Measurements from ENCODE around the gene PAK6. TPM values are rescaled to one million over a fixed set of nuclear protein-coding genes. Genes with fewer than 3 reads are reported as not detected.

Gene PAK6
- total RNA-seq, 5 donors from 2014 or later (not counting 1 experiment from before 2014, with no cell fraction given), result 0.28 to 2.1 (median 1.4) TPM; not detected in 2

DNA sequence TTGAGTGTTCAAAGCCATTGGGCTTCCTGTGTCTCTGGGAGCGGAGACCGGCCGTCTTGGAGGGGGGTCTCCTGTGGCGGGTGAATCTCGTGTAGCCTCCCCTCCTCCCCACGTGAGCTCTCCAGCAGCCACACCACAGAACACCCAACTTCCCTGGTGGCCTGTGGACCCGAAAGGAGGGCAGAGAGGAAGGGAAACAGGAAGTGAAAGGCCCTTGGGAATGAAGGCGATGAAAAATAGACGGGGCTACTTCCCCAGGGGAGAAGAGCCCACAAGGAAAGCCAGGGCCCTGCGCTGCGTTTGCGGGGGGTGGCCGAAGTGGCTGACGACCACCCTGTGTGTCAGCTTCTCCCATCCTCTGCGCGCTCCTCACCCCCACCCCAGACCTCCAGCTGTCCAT, 38.6 kb downstream of the PAK6 start:
- H3K27me3 Mint-ChIP-seq, result peaks cover 7 to 40% of the 10 kb centered on the region in 2 donors
- H3K27ac Mint-ChIP-seq, result no peak overlapping the region
- POLR2A ChIA-PET, result no interaction called here
- H3K9me3 ChIP-seq, result no peaks in the 10 kb centered on the region
- H3K4me1 Mint-ChIP-seq, result peaks cover 4 to 6% (median 5%) of the 10 kb centered on the region in 3 donors
- DNase-seq (no peak), ATAC-seq (replicated peaks in 1 of 4) (no peak)
- no peaks in the 10 kb centered on the region for H3K9me3 Mint-ChIP-seq
- CTCF ChIA-PET, result interaction anchor here (1.0 to 3.6 kb wide), 3 partner anchors 60 to 116 kb away, joined by 4 to 18 read pairs (median 5); partner anchors contain the start of gene BUB1B (in 1 of the 2)
- peaks cover 0 to 27% of the 10 kb centered on the region in 2 experiments for H3K4me1 ChIP-seq (ENCODE audit: control insufficient read depth in 1 of 2, extremely low read depth in 1 of 2, insufficient read depth in 2 of 2, low read length in 2 of 2)
- no peak overlapping the region for H3K27ac ChIP-seq (ENCODE audit: low read length)
- H3K27me3 ChIP-seq (replicated peaks in 1 of 2; ENCODE audit: control insufficient read depth in 2 of 2, extremely low read depth in 1 of 2, insufficient read depth in 2 of 2, low read length in 1 of 2), result peaks cover 0 to 56% of the 10 kb centered on the region in 2 experiments
- 35% methylated on average over 6 of the region's 16 CpGs for WGBS (ENCODE audit: insufficient coverage)
- H3K36me3 ChIP-seq (ENCODE audit: control insufficient read depth in 2 of 2, extremely low read depth in 1 of 2, insufficient read depth in 1 of 2, low read length in 1 of 2), result no peaks in the 10 kb centered on the region
- H3K4me3 Mint-ChIP-seq, result no peak overlapping the region
- no peaks in the 10 kb centered on the region for H3K36me3 Mint-ChIP-seq
- H3K4me3 ChIP-seq (ENCODE audit: control insufficient read depth in 1 of 2, extremely low read depth in 1 of 2, low read length in 1 of 2), result no peak overlapping the region

DNA sequence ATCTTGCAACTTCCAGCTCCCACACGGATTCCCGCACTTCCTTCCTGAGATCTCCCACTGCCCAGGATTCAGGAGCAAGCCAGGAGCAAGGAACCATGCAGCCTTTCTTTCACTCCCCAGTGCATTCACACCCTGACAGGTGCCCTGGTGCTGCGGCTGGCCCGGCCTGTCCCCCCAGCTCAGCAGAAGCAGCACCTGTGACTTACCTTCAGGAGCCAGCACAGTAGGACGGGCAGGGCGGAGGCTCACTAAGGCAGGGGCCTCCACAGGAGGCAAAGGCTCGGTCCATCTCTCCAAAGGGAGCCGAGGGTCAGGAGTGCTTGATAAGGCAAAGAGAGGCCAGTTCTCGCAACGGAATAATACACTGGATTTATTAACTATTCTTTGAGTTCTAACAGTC, 39.2 kb downstream of the PAK6 start:
- ATAC-seq (replicated peaks in 1 of 4) (no peak), DNase-seq (no peak)
- Histone ChIP-seq H3K4me1 (ENCODE audit: control insufficient read depth in 1 of 2, extremely low read depth in 1 of 2, insufficient read depth in 2 of 2, low read length in 2 of 2) (peaks cover 0 to 33% of the 10 kb centered on the region in 2 experiments), H3K27me3 (replicated peaks in 1 of 2; ENCODE audit: control insufficient read depth in 2 of 2, extremely low read depth in 1 of 2, insufficient read depth in 2 of 2, low read length in 1 of 2) (peaks cover 0 to 59% of the 10 kb centered on the region in 2 experiments), H3K27ac (ENCODE audit: low read length) (no peak overlapping the region), H3K4me3 (ENCODE audit: control insufficient read depth in 1 of 2, extremely low read depth in 1 of 2, low read length in 1 of 2) (no peak overlapping the region), H3K36me3 (ENCODE audit: control insufficient read depth in 2 of 2, extremely low read depth in 1 of 2, insufficient read depth in 1 of 2, low read length in 1 of 2) (no peaks in the 10 kb centered on the region), H3K9me3 (no peaks in the 10 kb centered on the region)
- Mint-ChIP-seq H3K4me1 (peaks cover 4 to 6% (median 5%) of the 10 kb centered on the region in 3 donors), H3K9me3 (no peaks in the 10 kb centered on the region), H3K27me3 (peaks cover 7 to 40% of the 10 kb centered on the region in 2 donors), H3K4me3 (no peak overlapping the region), H3K27ac (no peak overlapping the region), H3K36me3 (no peaks in the 10 kb centered on the region)
- WGBS (ENCODE audit: insufficient coverage), result 95% methylated on average over 8 of the region's 10 CpGs
- ChIA-PET POLR2A (no interaction called here), CTCF (interaction anchor here in 1 of 2 donors (1.6 to 3.6 kb wide), 2 partner anchors 60 kb away, joined by 5 to 18 read pairs; no protein-coding TSS in a partner anchor)

DNA sequence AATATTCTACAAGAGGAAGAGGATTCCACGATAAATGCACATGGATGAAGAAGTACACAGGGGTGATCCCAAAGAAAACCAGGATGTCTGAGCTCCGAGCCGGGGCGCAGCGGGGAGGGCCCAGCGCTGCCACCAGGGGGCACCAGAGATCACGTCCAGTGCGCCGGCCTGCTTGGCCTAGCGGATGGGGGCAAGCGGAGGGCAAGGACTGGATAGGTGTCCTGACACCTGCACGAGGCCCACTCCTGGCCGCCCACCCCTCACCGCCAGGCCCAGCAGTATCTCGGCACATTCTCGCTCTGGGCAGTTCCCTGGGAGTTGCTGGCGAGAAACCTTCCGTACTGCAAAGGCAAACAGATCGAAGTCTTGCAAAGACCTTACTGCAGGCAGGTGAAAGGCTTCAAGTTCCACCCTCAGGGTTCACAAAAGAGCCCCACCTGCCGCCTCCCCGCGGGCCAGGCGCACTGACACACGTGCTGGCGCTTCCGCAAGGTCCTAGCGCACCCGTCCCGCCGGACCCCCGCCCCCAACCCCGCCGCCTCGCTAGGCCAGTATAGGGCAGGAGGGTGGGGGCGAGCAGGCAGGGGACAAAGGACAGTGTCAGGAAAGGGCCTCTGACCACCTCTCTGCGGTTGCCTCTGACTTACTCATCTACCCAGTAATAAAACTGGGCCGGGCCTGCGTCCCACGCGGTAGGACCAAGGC, 40.7 kb downstream of the PAK6 start:
- peaks cover 4 to 8% (median 5%) of the 10 kb centered on the region in 3 donors for H3K4me1 Mint-ChIP-seq
- no peak overlapping the region for H3K27ac Mint-ChIP-seq
- H3K9me3 ChIP-seq, result no peaks in the 10 kb centered on the region
- H3K4me3 Mint-ChIP-seq, result no peak overlapping the region
- peak in 2 of 4 experiments; percentile 38 to 45 for ATAC-seq (replicated peaks in 1 of 4)
- no peaks in the 10 kb centered on the region for H3K36me3 ChIP-seq (ENCODE audit: control insufficient read depth in 2 of 2, extremely low read depth in 1 of 2, insufficient read depth in 1 of 2, low read length in 1 of 2)
- H3K36me3 Mint-ChIP-seq, result no peaks in the 10 kb centered on the region
- peak in 33 of 35 experiments; percentile 15 to 81 (median 51) for DNase-seq
- H3K9me3 Mint-ChIP-seq, result no peaks in the 10 kb centered on the region
- ChIA-PET CTCF (interaction anchor here (0.6 to 3.6 kb wide), 22 partner anchors 10 to 391 kb away, joined by 3 to 37 read pairs (median 4); partner anchors contain the start of genes PLCB2 (in 2 of the 2) and CCDC9B (in 1 of the 2)), POLR2A (interaction anchor here in 1 of 2 donors (0.6 kb wide), 1 partner anchor 70 kb away, joined by 3 read pairs; no protein-coding TSS in a partner anchor)
- H3K4me3 ChIP-seq (ENCODE audit: control insufficient read depth in 1 of 2, extremely low read depth in 1 of 2, low read length in 1 of 2), result no peak overlapping the region
- H3K27me3 Mint-ChIP-seq, result peaks cover 7 to 40% of the 10 kb centered on the region in 2 donors
- H3K27ac ChIP-seq (ENCODE audit: low read length), result no peak overlapping the region
- 49% methylated on average over 34 of the region's 40 CpGs for WGBS (ENCODE audit: insufficient coverage)
- H3K27me3 ChIP-seq (replicated peaks in 1 of 2; ENCODE audit: control insufficient read depth in 2 of 2, extremely low read depth in 1 of 2, insufficient read depth in 2 of 2, low read length in 1 of 2), result peaks cover 0 to 63% of the 10 kb centered on the region in 2 experiments
- peaks cover 0 to 38% of the 10 kb centered on the region in 2 experiments for H3K4me1 ChIP-seq (ENCODE audit: control insufficient read depth in 1 of 2, extremely low read depth in 1 of 2, insufficient read depth in 2 of 2, low read length in 2 of 2)

DNA sequence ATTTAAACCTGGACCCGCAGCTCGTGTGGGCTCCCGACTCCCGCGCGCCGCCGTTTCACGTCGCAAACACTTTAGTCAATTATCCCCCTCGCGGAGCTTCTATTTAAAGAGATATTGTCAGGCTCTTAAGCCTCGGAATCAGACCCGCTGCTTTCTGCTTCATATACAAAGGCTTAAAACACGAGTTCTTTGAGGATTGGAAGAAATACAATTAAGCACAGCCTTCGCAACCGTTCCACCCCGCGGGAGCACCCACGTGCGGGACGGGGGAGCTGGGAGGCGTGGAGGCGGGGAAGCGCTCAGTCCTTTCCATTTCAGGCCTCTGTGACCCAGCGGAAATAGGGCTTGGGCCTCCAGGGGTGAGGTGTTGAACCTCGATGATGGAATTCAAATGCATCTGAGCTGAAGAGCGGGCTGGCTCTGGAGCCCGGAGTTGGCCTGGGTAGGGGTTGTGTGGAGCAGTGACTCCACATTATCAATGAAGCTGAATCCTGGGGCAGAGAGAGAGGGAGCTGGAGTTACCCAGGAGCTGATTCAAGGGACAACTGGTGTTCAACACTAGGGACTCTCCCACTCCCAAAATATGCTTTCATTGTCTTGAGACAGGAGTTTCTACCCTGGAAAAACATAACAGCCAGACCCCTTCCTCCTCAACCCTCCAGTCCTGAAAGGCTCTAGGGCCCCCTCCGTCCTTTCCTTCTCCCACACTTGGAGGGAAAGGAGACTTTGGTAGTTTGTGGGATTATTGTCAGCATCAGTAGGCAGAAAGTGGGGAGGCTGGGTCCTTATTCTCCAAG, 41.6 kb downstream of the PAK6 start:
- peaks cover 4 to 8% (median 5%) of the 10 kb centered on the region in 3 donors for H3K4me1 Mint-ChIP-seq
- CTCF ChIA-PET, result interaction anchor here (0.5 to 3.6 kb wide), 14 partner anchors 24 to 1132 kb away, joined by 3 to 37 read pairs (median 4); partner anchors contain the start of gene PLCB2 (in 2 of the 2)
- no peak for DNase-seq
- peaks cover 0 to 63% of the 10 kb centered on the region in 2 experiments for H3K27me3 ChIP-seq (replicated peaks in 1 of 2; ENCODE audit: control insufficient read depth in 2 of 2, extremely low read depth in 1 of 2, insufficient read depth in 2 of 2, low read length in 1 of 2)
- no peak for ATAC-seq (replicated peaks in 1 of 4)
- no peak overlapping the region for H3K4me3 ChIP-seq (ENCODE audit: control insufficient read depth in 1 of 2, extremely low read depth in 1 of 2, low read length in 1 of 2)
- no peaks in the 10 kb centered on the region for H3K9me3 ChIP-seq
- H3K27ac ChIP-seq (ENCODE audit: low read length), result no peak overlapping the region
- H3K9me3 Mint-ChIP-seq, result no peaks in the 10 kb centered on the region
- peak overlapping the region; percentile 34 to 74 (median 62) for H3K4me3 Mint-ChIP-seq
- H3K27me3 Mint-ChIP-seq, result peaks cover 7 to 38% of the 10 kb centered on the region in 2 donors
- 95% methylated on average over 15 of the region's 30 CpGs for WGBS (ENCODE audit: insufficient coverage)
- H3K4me1 ChIP-seq (ENCODE audit: control insufficient read depth in 1 of 2, extremely low read depth in 1 of 2, insufficient read depth in 2 of 2, low read length in 2 of 2), result peaks cover 0 to 34% of the 10 kb centered on the region in 2 experiments
- no peaks in the 10 kb centered on the region for H3K36me3 Mint-ChIP-seq
- POLR2A ChIA-PET, result no interaction called here
- H3K27ac Mint-ChIP-seq, result no peak overlapping the region
- peaks cover 0 to 3% of the 10 kb centered on the region in 2 donors for H3K36me3 ChIP-seq (ENCODE audit: control insufficient read depth in 2 of 2, extremely low read depth in 1 of 2, insufficient read depth in 1 of 2, low read length in 1 of 2)

DNA sequence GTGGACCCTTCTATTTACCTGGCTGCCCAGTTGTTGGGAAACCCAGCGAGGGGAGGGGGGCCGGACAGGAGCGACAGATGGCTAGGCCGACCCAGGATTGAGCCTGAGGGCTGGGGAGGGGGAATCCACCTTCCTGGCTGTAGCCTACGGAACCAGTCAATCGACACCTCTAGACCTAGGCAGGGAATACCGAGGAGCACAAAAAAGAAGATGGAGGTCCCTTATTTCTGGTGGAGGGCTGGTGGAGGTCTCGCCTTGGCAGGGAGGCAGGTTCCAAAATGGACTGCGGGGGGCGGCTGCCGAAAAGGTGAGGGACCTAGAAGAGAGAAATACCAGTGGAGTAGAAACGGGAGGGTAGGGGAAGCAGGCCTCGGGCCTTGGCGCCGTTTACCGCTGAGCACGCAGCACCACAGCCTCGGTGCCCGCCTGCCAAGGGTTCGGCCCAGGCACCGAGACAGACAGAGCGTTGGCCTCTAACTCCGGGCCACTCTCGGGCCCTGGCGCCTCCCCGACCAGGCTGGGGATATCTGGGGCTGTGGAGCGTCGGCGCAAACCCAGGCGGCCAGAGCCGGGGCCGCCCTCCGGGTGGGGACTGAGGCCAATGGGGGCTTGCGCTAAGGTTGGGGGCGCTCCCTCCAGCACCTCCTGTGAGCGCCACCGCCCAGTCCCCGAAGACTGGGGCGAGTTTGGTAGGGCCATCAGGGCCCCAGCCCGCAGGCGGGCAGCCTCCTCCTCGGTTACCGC, 42.4 kb downstream of the PAK6 start:
- Histone ChIP-seq H3K4me3 (ENCODE audit: control insufficient read depth in 1 of 2, extremely low read depth in 1 of 2, low read length in 1 of 2) (no peak overlapping the region), H3K27ac (ENCODE audit: low read length) (no peak overlapping the region), H3K36me3 (ENCODE audit: control insufficient read depth in 2 of 2, extremely low read depth in 1 of 2, insufficient read depth in 1 of 2, low read length in 1 of 2) (peaks cover 0 to 3% of the 10 kb centered on the region in 2 donors), H3K27me3 (replicated peaks in 1 of 2; ENCODE audit: control insufficient read depth in 2 of 2, extremely low read depth in 1 of 2, insufficient read depth in 2 of 2, low read length in 1 of 2) (peaks cover 0 to 63% of the 10 kb centered on the region in 2 experiments), H3K4me1 (ENCODE audit: control insufficient read depth in 1 of 2, extremely low read depth in 1 of 2, insufficient read depth in 2 of 2, low read length in 2 of 2) (peaks cover 0 to 34% of the 10 kb centered on the region in 2 experiments), H3K9me3 (no peaks in the 10 kb centered on the region)
- H3K4me1 Mint-ChIP-seq, result peaks cover 4 to 8% (median 5%) of the 10 kb centered on the region in 3 donors
- no peak overlapping the region for H3K27ac Mint-ChIP-seq
- WGBS (ENCODE audit: insufficient coverage), result 91% methylated on average over 35 of the region's 43 CpGs
- ChIA-PET CTCF (interaction anchor here (0.5 to 3.6 kb wide), 8 partner anchors 23 to 1131 kb away, joined by 3 to 37 read pairs (median 4); partner anchors contain the start of gene PLCB2 (in 1 of the 2)), POLR2A (no interaction called here)
- DNase-seq (no peak), ATAC-seq (replicated peaks in 1 of 4) (no peak)
- no peaks in the 10 kb centered on the region for H3K9me3 Mint-ChIP-seq
- H3K4me3 Mint-ChIP-seq, result peak overlapping the region; percentile 17 to 74 (median 62)
- H3K27me3 Mint-ChIP-seq, result peaks cover 7 to 38% of the 10 kb centered on the region in 2 donors
- no peaks in the 10 kb centered on the region for H3K36me3 Mint-ChIP-seq
